ENCODE data around the gene POLRMT.
"Not testable (repeated sequence)": the region's sequence is repeated elsewhere in the genome, so short reads cannot be mapped to it uniquely, and the experiment has no call there.

Gene POLRMT

GRCh38 chr19:646779-647565, 13.6 kb upstream of the POLRMT start:
- DNase-seq = no peak

- DNase-seq = no peak
Observed at GRCh38 chr19:645912-646778, 12.8 kb upstream of the POLRMT start.

GRCh38 chr19:644789-645188, 11.5 kb upstream of the POLRMT start:
- no peak for DNase-seq

GRCh38 chr19:644363-644762, 11.0 kb upstream of the POLRMT start:
- no peak for DNase-seq

GRCh38 chr19:643736-644135, 10.4 kb upstream of the POLRMT start:
- no peak for DNase-seq

GRCh38 chr19:642767-643727, 9.7 kb upstream of the POLRMT start:
- no peak for DNase-seq

DNA sequence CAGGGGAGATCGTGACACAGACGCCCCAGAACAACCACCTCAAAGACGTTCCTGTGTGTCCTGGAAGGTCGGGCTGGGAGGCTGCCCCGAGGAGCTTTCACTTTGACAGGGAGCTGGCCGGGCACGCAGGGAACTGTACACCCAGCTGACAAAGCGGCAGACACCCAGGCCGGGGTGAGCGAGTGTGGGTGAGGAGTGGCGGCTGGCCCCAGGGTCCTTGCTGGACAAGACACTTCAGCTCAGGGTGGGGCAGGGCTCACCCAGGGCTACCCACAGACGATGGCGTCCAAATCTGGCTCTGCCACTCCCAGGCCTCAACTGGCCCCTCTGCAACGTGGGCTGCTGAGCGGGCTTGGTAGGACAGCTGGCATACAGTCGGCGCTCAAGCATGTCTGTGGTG, 8.4 kb upstream of the POLRMT start:
- no peak for DNase-seq

- no peak for DNase-seq
Observed at GRCh38 chr19:640606-641189, 7.4 kb upstream of the POLRMT start.

GRCh38 chr19:640161-640558, 6.8 kb upstream of the POLRMT start:
- DNase-seq = no peak

DNA sequence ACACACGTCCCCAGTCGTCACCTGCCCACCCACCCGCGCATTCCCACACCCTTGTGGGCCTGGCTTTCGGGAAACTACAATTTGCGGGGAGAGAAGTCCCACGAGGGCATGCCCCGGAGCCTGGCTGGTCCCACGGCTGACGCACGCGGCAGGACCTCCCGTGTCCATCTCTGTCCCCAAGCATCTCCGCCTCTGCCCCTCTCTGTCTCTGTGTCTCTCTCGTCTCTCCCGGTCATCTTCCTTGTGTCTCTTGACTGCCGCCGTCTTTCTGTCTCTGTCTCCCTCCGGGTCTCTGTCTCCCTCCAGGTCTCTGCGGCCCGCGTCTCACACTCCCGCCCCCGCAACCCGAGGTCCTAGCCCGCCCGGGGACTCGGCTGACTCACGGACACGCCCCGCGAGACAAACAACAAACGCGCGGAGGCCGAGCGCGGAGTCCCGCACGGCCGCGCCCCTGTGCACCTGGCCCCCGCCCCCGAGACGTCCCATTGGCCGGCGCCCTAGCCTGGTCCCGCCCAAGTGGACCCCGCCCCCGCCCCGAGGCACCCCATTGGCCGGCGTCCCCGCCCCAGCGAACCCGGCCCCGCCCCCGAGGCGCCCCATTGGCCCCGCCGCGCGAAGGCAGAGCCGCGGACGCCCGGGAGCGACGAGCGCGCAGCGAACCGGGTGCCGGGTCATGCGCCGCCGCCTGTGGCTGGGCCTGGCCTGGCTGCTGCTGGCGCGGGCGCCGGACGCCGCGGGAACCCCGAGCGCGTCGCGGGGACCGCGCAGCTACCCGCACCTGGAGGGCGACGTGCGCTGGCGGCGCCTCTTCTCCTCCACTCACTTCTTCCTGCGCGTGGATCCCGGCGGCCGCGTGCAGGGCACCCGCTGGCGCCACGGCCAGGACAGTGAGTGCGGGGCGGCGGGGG, 6.2 kb upstream of the POLRMT start, which contains the start of gene FGF22:
FGF22 (plus strand) TSS at position 627 of the 908 bp plus-strand sequence; CDS start at position 674, 47 bp downstream.
- DNase-seq = peak; percentile 93 to 99 (median 97)

- no peak for DNase-seq
Observed at GRCh38 chr19:638906-639252, 5.5 kb upstream of the POLRMT start.

GRCh38 chr19:634975-635652, 1.8 kb upstream of the POLRMT start:
- DNase-seq = no peak

DNA sequence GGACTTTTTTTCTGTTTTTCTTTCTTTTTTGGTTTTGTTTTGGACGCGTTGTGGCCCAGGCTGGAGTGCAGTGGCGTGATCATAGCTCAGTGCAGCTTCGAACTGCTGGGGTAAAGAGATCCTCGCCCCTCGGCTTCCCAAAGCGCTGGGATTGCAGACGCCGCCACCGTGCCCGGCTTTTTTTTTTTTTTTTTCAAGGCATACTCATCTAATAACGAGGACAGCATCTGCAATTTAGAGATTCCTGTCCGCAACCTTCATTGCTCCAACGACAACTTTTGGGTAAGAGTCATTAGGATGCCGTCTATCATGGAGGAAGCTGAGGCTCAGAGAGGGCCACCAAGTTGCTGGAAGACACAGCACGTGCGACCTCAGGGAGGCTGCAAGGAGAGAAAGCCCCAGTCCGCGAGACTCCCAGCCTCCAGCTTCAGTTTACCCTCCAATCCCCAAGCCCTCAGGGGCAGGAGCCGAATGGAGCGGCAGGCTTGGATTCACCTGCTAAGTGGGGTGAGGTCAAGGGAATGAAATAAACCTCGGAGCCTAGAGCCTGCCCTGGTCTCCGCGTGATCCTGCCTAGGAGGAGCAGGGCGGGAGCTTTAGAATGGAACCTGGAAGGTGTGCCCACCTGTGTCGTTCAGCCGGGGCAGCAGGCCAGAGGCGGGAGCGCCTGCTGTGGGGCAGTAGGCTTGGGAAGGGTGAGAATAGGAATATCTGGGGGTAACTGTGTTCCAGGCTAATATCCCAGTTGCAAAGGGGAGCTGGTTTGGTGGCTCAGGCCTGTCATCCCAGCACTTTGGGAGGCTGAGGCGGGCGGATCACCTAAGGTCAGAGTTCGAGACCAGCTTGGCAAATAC, 676 bp upstream of the POLRMT start:
- DNase-seq = no peak

- no peak for DNase-seq
Observed at GRCh38 chr19:632579-633067, 714 bp downstream of the POLRMT start.

- DNase-seq = no peak
Observed at GRCh38 chr19:629961-630714, 3.2 kb downstream of the POLRMT start.

GRCh38 chr19:629515-629914, 3.8 kb downstream of the POLRMT start:
- not testable (repeated sequence) for DNase-seq

GRCh38 chr19:628168-628567, 5.2 kb downstream of the POLRMT start:
- DNase-seq = no peak

- not testable (repeated sequence) for DNase-seq
Observed at GRCh38 chr19:626566-626965, 6.8 kb downstream of the POLRMT start.

DNA sequence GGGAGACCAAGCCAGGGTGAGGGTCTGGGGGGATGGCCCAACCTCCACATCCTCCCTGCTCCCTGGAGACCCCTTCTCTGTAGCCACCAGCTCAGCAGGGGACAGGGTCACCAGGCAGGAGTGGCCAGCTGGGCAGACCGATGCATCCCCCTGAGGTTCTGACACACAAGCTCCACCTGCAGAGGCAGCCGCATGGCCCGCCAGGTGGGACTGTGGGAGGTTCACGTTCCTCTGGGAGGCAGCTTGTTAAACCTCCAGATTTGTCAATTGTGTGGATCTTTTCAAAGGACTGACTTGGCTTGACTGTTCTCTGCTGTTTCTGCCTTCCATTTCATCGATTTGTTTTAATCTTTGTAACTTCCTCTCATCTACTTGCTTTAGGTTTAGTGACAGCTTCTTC, 8.1 kb downstream of the POLRMT start:
- DNase-seq = no peak
